Mucosa of rectum (tissue), 2 donors: Measurements from ENCODE around the gene ATP1B2.
A peak's percentile ranks its signal among the peaks of the same experiment; 100 is the strongest.

Experiments
- H3K27ac ChIP-seq, 2 donors: one replicate each; pipeline ENCODE4 v1.7.0; 2013; ENCODE audit warnings: inconsistent platforms in 2 of 2, low read depth in 2 of 2, low read length in 2 of 2
- H3K27me3 ChIP-seq, 2 donors: one replicate each; pipeline ENCODE4 v1.7.0; 2013; ENCODE audit warnings: low read length in 2 of 2; ENCODE audit not compliant: control insufficient read depth in 2 of 2, insufficient read depth in 2 of 2
- H3K36me3 ChIP-seq, 2 donors: one replicate each; pipeline ENCODE4 v1.7.0; 2013; ENCODE audit warnings: low read length in 2 of 2; ENCODE audit not compliant: control insufficient read depth in 2 of 2, insufficient read depth in 2 of 2
- H3K4me1 ChIP-seq, 2 donors: one replicate each; pipeline ENCODE4 v1.7.0; 2013; ENCODE audit warnings: low read length in 2 of 2, mild to moderate bottlenecking in 1 of 2; ENCODE audit not compliant: control insufficient read depth in 2 of 2, insufficient read depth in 2 of 2
- H3K4me3 ChIP-seq, 2 donors: one replicate each; pipeline ENCODE4 v1.7.0; 2013; ENCODE audit warnings: low read length in 2 of 2
- H3K9ac ChIP-seq, 2 donors: one replicate each; pipeline ENCODE4 v1.7.0; 2013; ENCODE audit warnings: low read length in 2 of 2, low read depth in 1 of 2, mild to moderate bottlenecking in 1 of 2
- H3K9me3 ChIP-seq, 2 donors: one replicate each; pipeline ENCODE4 v1.7.0; 2013; ENCODE audit warnings: low read length in 2 of 2; ENCODE audit not compliant: control insufficient read depth in 2 of 2
- donor health status: healthy.
- donor health status: Normal muscosa, but diverticular disease.

Gene ATP1B2

GRCh38 chr17:7697828-7698588 lies 47.3 kb downstream of the ATP1B2 start:
- Histone ChIP-seq H3K27ac (no peak overlapping the region), H3K27me3 (no peaks in the 10 kb centered on the region), H3K4me3 (no peak overlapping the region), H3K9ac (no peak overlapping the region), H3K4me1 (no peaks in the 10 kb centered on the region), H3K36me3 (peaks cover 7 to 8% of the 10 kb centered on the region in 2 donors), H3K9me3 (no peaks in the 10 kb centered on the region)

- Histone ChIP-seq H3K9me3 (no peaks in the 10 kb centered on the region), H3K9ac (no peak overlapping the region), H3K4me3 (no peak overlapping the region), H3K27ac (no peak overlapping the region), H3K27me3 (peaks cover 3 to 19% of the 10 kb centered on the region in 2 donors), H3K36me3 (peaks cover 6 to 7% of the 10 kb centered on the region in 2 donors), H3K4me1 (peaks cover 0 to 4% of the 10 kb centered on the region in 2 donors)
Observed at GRCh38 chr17:7700510-7700909, 49.8 kb downstream of the ATP1B2 start.

GRCh38 chr17:7701681-7702080 lies 51.0 kb downstream of the ATP1B2 start:
- H3K9me3 ChIP-seq = no peaks in the 10 kb centered on the region
- peaks cover 3 to 7% of the 10 kb centered on the region in 2 donors for H3K36me3 ChIP-seq

GRCh38 chr17:7702776-7703175 lies 52.0 kb downstream of the ATP1B2 start:
- Histone ChIP-seq H3K27ac (no peak overlapping the region), H3K36me3 (peaks cover 3 to 7% of the 10 kb centered on the region in 2 donors), H3K4me1 (peaks cover 0 to 4% of the 10 kb centered on the region in 2 donors), H3K9me3 (no peaks in the 10 kb centered on the region), H3K9ac (no peak overlapping the region), H3K4me3 (no peak overlapping the region), H3K27me3 (peaks cover 18 to 40% of the 10 kb centered on the region in 2 donors)

More at GRCh38 chr17:7701681-7702080, 51.0 kb downstream of the ATP1B2 start:
- Histone ChIP-seq H3K27me3 (peaks cover 13 to 29% of the 10 kb centered on the region in 2 donors), H3K4me3 (no peak overlapping the region), H3K4me1 (peaks cover 0 to 4% of the 10 kb centered on the region in 2 donors), H3K27ac (no peak overlapping the region), H3K9ac (no peak overlapping the region)

GRCh38 chr17:7703584-7704479 lies 53.1 kb downstream of the ATP1B2 start:
- H3K27me3 ChIP-seq = peaks cover 18 to 42% of the 10 kb centered on the region in 2 donors
- no peak overlapping the region for H3K4me3 ChIP-seq
- H3K9ac ChIP-seq = no peak overlapping the region
- H3K4me1 ChIP-seq = peaks cover 0 to 4% of the 10 kb centered on the region in 2 donors
- H3K9me3 ChIP-seq = no peaks in the 10 kb centered on the region
- peaks cover 3 to 7% of the 10 kb centered on the region in 2 donors for H3K36me3 ChIP-seq
- H3K27ac ChIP-seq = no peak overlapping the region

GRCh38 chr17:7704601-7705268 lies 54.0 kb downstream of the ATP1B2 start, which contains the start of gene EFNB3:
Gene EFNB3 (plus strand): TSS chr17:7705202. CDS start chr17:7705599, 397 bp downstream.
- Histone ChIP-seq H3K4me3 (peak within 1 kb of the TSS in 1 of 2 donors; percentile 39), H3K4me1 (peaks cover 0 to 4% of the 10 kb centered on the region in 2 donors), H3K9me3 (no peaks in the 10 kb centered on the region), H3K9ac (no peak within 1 kb of the TSS), H3K27ac (no peak within 1 kb of the TSS), H3K27me3 (peaks cover 18 to 42% of the 10 kb centered on the region in 2 donors), H3K36me3 (peaks cover 3 to 7% of the 10 kb centered on the region in 2 donors)

GRCh38 chr17:7705269-7706255 lies 54.8 kb downstream of the ATP1B2 start:
- H3K27ac ChIP-seq = no peak overlapping the region
- H3K4me1 ChIP-seq = peaks cover 0 to 4% of the 10 kb centered on the region in 2 donors
- H3K9me3 ChIP-seq = no peaks in the 10 kb centered on the region
- peaks cover 18 to 42% of the 10 kb centered on the region in 2 donors for H3K27me3 ChIP-seq
- peak overlapping the region in 1 of 2 donors; percentile 39 for H3K4me3 ChIP-seq
- H3K36me3 ChIP-seq = peaks cover 3 to 7% of the 10 kb centered on the region in 2 donors
- no peak overlapping the region for H3K9ac ChIP-seq

- H3K27me3 ChIP-seq = peaks cover 26 to 47% of the 10 kb centered on the region in 2 donors
- H3K27ac ChIP-seq = no peak overlapping the region
- no peaks in the 10 kb centered on the region for H3K9me3 ChIP-seq
- no peak overlapping the region for H3K9ac ChIP-seq
- H3K4me3 ChIP-seq = no peak overlapping the region
- H3K4me1 ChIP-seq = peaks cover 0 to 4% of the 10 kb centered on the region in 2 donors
- H3K36me3 ChIP-seq = peaks cover 0 to 3% of the 10 kb centered on the region in 2 donors
Observed at GRCh38 chr17:7706631-7707354, 56.1 kb downstream of the ATP1B2 start.
